HL-60/S4 treated with retinoic acid at 250 ng/mL for 4 days and 3 days (cell line): Measurements from ENCODE around the gene GALP.

ENCODE experiments used
- in situ Hi-C: fragments of 300-500 bp; cut with MboI; formaldehyde crosslinking; loops from 2 replicates; pipeline ENCODE4 v1.7.0; 2022; ENCODE audit warnings: low sequenced_read_pairs

GALP gene

DNA sequence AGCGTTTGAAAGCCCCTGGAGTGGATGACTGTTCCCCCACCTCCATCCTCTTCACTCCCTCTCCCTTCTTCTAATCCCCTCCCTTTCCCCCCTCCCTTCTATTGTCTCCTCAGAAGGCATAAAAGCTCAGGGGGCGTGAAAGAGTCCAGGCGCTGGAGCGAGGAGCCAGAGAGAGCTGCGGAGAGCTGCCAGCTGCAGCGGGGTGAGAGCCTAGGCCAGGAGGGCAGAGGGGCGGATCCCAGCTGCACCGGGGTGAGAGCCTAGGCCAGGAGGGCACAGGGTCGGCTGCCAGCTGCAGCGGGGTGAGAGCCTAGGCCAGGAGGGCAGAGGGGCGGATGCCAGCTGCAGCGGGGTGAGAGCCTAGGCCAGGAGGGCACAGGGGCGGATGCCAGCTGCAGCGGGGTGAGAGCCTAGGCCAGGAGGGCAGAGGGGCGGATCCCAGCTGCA lies at the start of gene GALP:
TSS of gene GALP (plus strand) at position 148 of the 447 bp plus-strand sequence. CDS start 1,101 bp downstream, outside the sequence.
- in situ Hi-C loops, result loop anchor here (10.0 kb wide), 1 partner anchor 101 kb away; no protein-coding TSS in a partner anchor

DNA sequence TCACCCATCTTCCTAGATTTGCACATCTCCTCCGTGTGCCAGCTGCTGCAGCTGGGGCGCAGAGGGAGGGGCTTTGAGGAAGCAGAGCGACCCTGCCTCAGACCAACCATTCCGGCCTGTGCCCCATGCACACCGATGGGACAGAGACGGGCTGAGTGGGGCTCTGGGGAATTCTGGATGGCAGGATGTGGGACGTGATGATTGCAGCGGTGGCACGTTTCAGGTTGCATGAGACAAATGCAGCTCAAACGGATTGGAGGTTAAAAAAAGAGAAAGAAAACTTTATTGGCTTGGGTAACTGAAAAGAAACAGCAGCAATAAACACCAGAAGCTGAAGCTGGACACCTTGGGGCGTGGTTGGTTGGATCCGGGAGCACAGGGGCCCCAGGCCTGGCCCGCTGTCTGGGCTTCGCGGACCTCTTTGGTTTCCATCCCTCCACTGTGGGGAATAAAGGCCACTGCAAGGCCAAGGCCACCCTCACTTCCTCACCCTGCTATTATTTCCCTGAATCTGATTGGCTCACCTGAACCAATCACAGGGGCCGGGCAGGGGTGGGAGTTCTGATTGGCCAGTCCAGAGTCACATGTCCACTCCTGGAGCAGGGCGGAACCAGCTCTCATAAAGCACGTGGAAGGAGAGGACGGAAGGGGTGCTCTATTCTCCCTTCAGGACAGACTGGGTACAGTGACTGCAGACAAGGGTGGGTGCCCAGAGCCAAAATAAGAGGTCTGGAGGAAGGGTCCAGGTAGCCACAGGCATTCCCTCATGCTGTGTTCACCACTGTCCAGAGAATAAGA lies 48.6 kb upstream of the GALP start:
- in situ Hi-C loops, result no loop called here

DNA sequence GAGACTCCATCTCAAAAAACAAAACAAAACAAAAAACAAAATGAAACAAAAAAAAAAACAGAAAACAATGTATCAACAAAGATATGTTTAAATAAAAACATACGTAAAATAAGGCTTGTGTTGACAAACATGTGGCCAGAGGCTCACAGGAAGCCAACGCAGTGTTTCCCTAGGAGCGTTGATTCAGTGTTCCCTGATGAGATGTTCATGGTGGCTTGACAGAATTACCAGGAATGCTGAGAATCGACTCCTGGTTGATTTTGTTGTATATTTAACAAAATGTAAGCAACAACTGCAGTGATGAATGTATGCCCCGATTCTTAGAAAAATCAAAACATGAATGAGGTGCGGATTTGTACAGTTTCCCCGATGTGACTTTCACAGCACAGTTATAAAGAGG lies 45.8 kb upstream of the GALP start:
- in situ Hi-C loops, result no loop called here

- in situ Hi-C loops, result no loop called here
Observed at GRCh38 chr19:56131651-56132050, 44.2 kb upstream of the GALP start.

- in situ Hi-C loops, result no loop called here
Observed at GRCh38 chr19:56132316-56132822, 43.4 kb upstream of the GALP start.

DNA sequence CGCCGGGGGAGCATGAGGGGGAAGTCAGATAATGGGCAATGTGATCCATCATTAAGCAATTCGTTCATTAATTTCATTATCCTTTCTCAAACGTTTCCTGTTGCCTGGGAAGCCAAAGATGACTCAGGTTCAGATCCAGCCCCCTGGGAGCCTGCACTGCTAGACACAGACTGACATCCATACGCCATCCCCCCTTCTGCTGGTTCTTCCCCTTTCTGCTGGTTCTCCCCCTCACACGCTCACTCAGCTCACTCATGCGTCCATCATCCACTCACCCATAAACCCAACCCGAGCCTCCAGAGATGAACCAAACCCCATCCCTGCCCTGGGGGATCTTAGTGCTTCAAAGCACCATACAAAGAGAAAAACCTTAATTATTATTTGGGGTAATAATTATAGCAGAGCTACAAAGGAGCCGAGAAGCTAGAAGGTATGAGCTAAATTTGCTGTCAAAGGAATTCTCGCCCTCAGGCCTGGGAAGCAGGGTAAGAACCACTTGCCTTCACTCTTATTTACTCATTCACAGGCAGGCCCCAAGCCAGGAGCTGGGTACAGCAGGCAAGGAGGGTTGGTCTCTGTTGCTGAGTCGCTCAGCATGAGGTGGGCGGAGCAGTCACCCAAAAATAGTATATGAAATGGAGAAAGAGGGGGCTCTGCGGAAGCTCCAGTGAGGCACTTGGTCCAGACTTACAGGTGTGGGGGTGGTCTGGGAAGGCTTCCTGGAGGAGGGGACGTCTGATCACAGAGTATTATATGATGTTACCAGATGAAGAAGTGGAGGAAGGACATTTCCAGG lies 41.8 kb upstream of the GALP start:
- in situ Hi-C loops, result no loop called here

DNA sequence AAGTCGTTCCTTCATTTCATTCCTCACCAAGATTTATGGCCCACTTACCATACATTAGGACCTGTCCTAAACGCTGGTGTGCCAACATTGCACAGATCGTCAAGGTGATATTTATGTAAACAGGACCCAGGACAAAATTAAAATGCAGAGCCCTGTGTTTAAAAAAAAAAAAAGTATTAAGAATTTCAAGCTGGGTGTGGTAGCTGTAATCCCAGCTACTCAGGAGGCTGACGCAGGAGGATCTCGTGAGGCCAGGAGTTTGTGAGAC lies 41.2 kb upstream of the GALP start:
- in situ Hi-C loops, result no loop called here

DNA sequence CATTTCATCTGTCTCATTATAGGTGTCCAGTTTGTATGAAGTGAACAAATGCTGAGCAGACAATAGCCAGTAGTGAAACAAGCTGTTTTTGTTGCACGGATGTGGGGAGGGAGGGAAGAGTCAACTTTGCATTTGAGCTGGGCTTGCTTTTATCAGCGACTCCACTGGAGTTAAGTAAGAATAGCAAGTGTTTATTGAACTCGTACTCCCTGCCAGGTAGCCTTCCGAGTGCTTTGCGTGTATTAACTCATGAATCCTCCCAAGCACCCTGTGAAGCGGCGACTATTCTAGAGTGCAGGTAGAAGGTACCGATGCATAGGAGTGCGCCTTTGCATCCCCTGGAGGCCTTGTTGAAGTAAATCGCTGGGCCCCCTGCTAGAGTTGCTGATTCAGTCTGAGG lies 39.4 kb upstream of the GALP start:
- in situ Hi-C loops, result no loop called here

DNA sequence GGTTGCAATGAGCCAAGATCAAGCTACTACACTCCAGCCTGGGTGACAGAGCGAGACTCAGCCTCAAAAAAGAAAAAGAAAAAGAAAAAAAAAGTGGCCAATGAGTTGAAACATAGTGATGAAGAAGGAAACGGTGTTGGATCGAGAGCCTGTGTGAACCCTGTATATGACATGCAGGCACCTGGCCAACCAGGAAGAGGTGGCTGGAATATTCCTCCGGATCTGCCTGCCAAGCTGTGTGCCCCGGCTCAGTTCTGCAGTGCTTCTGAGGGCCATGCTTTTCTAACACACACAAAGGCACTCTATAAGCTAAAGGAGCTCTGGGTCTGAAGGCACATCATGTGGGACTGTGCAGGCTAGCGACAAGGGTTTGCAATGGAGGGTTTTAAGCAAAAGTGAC lies 38.4 kb upstream of the GALP start:
- in situ Hi-C loops, result no loop called here

- in situ Hi-C loops, result no loop called here
Observed at GRCh38 chr19:56138069-56138468, 37.7 kb upstream of the GALP start.

DNA sequence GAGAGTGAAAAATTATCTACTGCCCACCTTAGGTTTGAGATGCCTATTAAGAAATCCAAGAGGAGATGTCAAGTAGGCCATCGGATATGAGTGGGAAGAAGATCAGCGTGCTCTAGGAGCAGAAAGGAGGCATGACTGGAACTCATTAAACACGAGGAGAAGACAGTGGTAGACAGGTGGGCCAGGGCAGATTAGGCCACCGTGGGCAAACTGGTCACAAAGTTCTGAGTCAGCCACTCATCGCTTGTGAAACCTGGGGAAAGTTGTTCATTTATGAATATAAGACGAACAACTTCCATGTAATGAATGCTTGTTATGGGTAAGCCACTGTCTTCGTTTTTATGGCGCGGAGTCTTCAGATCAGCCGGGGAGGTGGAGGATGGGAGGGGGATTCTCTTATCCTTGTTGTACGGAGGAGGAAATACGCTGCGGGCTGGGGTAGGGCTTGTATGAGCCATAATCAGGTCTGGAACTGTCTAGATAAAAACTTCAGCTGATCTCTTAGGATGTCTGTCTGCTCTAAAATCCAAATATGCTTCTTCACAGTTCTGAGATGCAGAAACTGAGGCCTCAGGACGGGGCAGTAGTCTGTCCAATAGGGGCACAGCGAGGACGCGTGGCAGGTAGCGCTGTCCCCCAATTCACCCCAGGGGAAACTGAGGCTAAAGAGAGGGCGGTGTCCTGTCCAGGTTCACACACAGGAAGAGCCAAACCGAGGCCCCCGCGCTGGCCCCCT lies 35.8 kb upstream of the GALP start:
- in situ Hi-C loops, result no loop called here

GRCh38 chr19:56140583-56141416 lies 35.0 kb upstream of the GALP start, which contains the start of gene ZNF444:
Gene ZNF444, plus strand, starts transcription at chr19:56141287. Its CDS starts 5,625 bp downstream, at chr19:56146912.
- in situ Hi-C loops, result no loop called here

DNA sequence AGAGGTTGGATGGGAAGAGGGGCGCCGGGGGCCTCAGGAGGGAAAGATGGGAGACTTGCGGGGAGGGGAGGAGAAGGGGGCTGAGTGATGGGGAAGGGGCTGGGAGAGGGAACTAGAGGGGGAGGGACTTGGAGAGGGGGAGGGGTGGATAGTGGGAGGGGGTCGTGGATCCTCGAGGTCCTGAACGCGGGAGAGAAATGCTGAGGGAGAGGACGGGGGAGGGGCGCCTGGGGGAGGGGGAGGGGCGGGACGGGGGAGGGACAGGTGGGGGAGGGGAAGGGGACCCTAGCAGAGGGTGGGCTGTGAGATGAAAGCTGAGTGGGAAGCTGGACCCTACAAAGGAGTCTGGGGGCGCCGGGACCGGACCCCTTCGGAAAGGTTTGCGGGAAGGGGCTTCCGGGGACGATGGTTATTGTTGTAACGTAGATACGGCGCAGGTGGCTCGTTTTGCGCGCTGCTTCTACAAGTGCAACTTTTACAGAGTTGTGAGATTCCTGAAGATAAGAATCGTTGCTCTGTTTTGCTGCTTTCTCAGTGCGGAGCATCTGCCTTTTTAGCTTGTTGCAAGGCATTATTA lies 34.3 kb upstream of the GALP start:
- in situ Hi-C loops, result no loop called here

DNA sequence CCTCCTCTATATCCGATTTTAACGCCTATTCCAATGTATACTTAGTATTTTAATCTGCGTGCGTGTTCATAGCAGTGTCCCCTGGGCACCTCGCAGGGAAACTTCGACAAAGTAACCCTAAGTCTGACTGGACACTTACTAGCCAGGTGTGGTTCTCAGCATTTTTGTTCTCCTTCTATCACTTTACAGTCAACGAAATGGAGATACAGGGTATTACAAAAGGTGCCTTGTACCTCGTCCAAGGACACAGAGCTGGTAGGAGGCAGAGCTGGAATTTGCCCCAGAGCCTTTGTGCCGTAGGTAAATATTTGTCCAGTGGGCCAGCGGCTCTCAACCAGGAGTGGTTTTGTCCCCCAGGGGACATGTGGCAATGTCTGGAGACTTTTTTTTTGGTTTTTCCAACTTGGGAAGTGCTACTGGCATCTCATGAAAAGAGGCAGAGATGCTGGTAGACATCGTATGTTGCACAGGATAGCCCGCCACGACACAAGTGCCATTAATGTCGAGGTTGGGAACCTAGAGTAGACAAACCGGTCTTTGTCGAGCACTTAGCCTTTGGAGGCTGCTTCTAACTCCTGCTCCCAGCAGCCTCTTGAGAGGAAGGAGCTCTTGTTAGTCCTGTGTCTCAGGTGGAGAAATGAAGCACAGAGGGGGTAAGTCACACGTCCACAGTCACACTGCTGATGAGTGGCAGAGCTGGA lies 33.6 kb upstream of the GALP start:
- in situ Hi-C loops, result no loop called here

DNA sequence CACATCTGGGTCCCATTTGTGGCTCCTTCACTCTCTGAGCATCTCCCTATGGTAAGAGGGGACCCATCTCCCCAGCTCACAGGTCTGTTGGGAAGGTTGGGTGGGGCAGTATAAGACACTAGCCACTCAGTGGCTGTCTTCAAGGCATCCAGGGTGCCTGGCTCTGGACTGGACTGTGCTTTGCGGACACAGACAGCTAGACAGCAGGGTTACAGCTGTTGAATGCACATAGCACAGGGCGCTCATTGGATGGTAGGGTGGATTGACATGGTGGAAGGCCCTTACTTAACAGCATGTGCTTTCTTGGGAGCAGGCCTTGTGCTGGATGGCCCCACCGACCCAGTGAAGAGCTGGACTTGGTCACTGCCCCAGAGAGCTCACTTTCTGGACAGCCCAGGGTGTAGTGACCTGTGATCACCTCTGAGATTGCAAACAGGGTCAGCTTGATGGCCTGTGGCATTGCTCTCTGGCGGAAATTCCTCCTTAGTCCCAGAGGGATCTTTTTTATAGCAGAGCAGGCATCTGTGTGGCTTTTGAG lies 32.8 kb upstream of the GALP start:
- in situ Hi-C loops, result no loop called here

GRCh38 chr19:56144376-56144775 lies 31.4 kb upstream of the GALP start:
- in situ Hi-C loops, result no loop called here

GRCh38 chr19:56144831-56145230 lies 31.0 kb upstream of the GALP start:
- in situ Hi-C loops, result no loop called here

DNA sequence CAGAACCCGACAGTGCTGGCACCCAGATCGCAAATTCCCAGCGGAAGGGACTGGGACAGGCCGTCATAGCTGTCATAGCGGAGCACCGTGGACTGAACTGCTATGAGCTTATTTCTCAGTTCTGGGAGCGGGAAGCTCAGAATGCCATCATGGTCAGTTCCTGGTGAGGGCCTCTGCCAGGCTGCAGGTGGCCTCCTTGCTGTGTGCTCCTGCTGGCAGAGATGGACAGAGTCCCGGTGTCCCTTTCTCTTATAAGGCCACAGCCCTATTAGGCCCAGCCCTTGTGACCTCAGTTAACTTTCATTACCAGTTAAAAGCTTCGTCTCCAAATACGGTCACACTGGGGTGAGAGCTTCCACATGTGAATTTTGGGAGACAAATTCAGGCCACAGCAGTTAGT lies 30.1 kb upstream of the GALP start:
- in situ Hi-C loops, result no loop called here

GRCh38 chr19:56146904-56147303 lies 28.9 kb upstream of the GALP start:
- in situ Hi-C loops, result no loop called here
